GM21737 (cell line): Measurements from ENCODE around the gene FAM156B.
"Not testable (repeated sequence)": the region's sequence is repeated elsewhere in the genome, so short reads cannot be mapped to it uniquely, and the experiment has no call there.

Experiments used
- ATAC-seq: cut with Tn5 transposase; IDR thresholded peaks from one replicate; pipeline ENCODE4 v1.9.1; 2021; ENCODE audit warnings: mild to moderate bottlenecking, moderate library complexity; ENCODE audit not compliant: unreplicated experiment

Gene FAM156B

GRCh38 chrX:52923781-52924241 lies 26.7 kb downstream of the FAM156B start:
- ATAC-seq, result peak; percentile 61

- ATAC-seq, result not testable (repeated sequence)
Measured at GRCh38 chrX:52930214-52930613, 33.1 kb downstream of the FAM156B start.

GRCh38 chrX:52933213-52933612 lies 36.1 kb downstream of the FAM156B start:
- ATAC-seq, result no peak

- ATAC-seq, result no peak
Measured at GRCh38 chrX:52933976-52934703, 37.0 kb downstream of the FAM156B start.

- ATAC-seq, result peak; percentile 90
Measured at GRCh38 chrX:52934704-52935469, 37.8 kb downstream of the FAM156B start.

GRCh38 chrX:52935470-52935784 lies 38.3 kb downstream of the FAM156B start:
- ATAC-seq, result not testable (repeated sequence)

GRCh38 chrX:52940704-52941103 lies 43.6 kb downstream of the FAM156B start:
- ATAC-seq, result not testable (repeated sequence)

- not testable (repeated sequence) for ATAC-seq
Measured at GRCh38 chrX:52941728-52942127, 44.6 kb downstream of the FAM156B start.

- not testable (repeated sequence) for ATAC-seq
Measured at GRCh38 chrX:52945838-52946494, 48.8 kb downstream of the FAM156B start.

GRCh38 chrX:52947501-52947900 lies 50.4 kb downstream of the FAM156B start:
- not testable (repeated sequence) for ATAC-seq

- ATAC-seq, result not testable (repeated sequence)
Measured at GRCh38 chrX:52948265-52948664, 51.1 kb downstream of the FAM156B start.

GRCh38 chrX:52949325-52949724 lies 52.2 kb downstream of the FAM156B start:
- ATAC-seq, result not testable (repeated sequence)

GRCh38 chrX:52949884-52950283 lies 52.8 kb downstream of the FAM156B start:
- ATAC-seq, result not testable (repeated sequence)
